T follicular helper cell (primary cell): ENCODE results near the gene SLC6A3.

ENCODE experiments used
- DNase-seq: peaks from one replicate; pipeline ENCODE4 v3.0.0-alpha.2; 2020; ENCODE audit warnings: low read depth

The SLC6A3 gene

DNA sequence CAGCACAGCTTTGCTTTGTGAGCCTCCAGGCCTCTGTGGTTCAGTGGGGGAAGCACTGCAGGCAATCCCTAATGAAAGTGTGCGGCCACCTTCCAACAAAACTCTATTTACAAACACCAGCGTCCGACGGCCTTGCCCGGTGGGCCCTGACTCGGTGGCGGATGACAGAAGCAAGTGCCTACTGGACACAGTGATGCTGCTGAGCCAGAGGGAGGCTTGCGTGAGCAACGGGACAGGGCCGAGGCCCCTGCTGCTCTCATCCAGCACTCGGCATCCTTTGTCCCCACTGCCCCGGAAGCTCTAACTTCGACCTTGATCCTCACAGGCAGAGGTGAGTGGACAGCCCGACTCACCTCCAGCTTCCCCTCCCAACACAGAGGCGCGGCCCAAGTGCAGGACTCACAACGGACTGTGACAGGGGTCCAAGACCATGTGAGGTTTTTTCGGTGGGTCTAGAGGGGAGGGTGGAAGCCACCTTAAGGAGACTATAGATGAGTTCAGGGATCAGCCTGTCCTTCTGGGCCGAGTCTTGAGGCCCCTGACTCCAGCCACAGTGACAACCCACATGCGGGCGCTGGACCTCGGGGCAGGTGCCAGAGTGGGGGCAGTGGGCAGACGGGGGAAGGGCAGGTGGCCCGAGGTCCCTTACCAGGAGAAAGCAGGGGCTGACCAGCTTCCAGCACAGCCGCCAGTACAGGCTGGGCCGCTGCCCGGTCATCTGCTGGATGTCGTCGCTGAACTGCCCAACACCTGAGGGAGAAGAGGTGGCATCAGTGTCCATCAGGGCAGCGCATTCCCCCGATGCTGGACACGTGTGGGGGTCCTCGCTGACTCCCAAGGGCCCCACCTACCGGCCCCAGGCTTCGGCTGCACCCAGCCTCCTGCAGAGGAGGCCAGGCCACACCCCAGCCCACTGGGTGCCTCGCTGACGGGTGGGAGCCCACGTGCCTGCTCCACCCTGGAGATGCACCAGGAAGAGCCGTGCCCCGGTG lies 39.4 kb downstream of the SLC6A3 start:
- no peak for DNase-seq

DNA sequence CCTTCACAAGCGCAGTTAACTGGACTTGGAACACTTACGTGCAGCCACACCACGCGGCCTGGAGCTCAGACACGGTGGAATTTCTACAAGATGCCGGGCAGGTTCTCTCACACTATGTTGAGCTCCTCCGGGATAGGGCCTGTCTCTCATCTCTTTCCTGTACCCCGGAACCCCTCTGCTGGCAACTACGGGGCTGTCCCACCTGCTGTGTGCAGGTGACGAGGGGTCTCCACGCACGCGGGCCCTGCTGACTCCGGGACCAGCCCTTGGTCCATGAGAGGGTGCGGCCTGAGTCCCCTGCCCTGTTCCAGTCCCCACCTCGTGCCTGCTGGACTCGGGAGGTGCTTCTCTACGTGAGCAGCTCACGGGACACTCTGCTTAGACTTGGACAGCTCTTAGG lies 40.1 kb downstream of the SLC6A3 start:
- no peak for DNase-seq

DNA sequence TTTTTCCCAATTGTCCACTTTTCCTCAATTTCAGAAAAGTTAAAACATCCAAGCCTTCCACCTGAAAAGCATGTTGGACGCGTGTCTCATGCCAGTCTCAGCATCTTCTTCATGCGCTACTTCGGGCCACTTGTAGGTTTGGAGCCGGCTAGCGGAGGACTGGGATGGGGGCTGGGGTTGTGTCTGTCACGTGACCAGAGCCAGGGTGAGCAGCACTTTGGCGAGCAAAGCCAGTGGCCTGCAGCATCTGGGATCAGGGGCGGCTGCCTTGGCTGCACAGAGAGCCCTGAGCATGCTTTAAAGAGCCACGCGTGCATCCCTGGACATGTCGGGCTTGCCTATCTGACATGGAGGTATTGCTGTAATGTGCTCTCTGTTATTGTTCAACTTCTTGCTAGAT lies 41.2 kb downstream of the SLC6A3 start:
- DNase-seq: no peak

DNA sequence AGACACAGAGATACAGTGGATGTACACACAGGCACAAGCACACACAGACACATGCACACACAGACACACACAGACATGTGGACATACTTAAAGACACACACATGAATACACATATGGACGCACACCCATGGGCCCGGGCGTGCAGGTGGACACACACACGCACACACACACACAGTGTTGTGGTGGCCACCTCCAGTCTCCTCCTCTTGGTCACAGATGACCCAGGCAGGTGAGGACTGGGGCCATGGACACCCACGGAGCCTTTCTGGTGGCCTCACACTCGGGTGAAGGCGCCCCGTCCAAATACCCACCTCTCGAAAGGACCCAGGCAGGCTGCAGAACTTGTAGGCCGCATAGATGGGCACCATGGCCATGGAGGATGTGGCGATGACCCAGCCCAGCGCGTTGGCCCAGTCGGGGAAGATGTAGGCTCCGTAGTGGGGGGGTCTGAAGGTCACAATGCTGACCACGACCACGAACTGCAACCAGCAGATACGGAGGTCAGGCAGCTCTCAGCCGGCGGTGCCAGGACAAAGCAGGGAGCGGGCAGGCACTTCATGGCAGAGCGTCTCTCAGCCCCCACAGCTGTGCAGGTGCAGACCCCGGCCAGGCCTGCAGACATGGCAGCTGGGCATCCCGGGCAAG lies 42.5 kb downstream of the SLC6A3 start:
- no peak for DNase-seq

DNA sequence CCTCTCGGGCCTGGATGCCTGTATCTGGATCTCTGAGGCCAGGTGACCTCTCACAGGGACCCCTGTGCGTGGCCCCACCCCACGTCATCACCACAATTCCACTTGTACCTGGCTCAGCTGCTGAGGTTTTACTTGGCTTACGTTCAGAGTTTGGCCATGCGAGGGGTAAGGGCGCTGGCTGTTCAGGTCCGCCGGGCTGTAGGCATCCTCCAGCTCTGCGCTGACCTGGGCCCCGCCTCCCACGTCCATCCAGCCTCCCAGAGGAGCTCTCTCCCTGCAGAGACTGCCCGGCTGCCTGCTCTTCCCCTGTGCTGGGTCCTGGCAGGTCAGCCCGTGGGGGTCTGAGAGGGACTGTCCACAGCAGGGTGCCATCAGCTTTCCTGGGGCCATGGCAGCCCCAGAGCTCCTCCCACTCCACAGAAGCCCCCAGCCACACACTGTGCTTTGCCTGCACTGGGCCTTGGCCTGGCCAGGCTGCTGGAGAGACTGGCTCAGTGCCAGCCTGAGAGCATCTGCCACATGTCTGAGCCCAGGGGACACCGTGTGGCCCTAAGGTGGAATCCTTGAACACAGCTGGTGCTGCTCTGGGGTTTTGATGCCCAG lies 43.6 kb downstream of the SLC6A3 start:
- no peak for DNase-seq

DNA sequence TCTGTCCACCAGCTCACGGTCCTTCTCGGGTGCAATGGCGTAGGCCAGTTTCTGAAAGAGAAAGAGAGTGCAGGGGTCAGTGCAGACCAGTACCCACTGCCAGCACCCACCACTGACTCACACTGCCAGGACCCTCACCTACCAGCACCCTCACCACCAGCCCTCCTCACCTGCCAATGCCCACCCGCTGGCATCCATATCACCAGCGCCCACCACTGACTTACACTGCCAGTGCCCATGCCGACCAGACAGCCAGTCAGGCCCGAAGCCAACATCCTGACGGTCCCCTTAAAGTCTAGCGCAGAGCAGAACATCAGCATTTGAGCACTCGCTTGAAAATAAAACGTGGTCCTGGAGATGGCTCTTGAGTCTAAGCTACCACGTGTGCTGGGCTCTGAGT lies 44.3 kb downstream of the SLC6A3 start:
- DNase-seq: no peak

DNA sequence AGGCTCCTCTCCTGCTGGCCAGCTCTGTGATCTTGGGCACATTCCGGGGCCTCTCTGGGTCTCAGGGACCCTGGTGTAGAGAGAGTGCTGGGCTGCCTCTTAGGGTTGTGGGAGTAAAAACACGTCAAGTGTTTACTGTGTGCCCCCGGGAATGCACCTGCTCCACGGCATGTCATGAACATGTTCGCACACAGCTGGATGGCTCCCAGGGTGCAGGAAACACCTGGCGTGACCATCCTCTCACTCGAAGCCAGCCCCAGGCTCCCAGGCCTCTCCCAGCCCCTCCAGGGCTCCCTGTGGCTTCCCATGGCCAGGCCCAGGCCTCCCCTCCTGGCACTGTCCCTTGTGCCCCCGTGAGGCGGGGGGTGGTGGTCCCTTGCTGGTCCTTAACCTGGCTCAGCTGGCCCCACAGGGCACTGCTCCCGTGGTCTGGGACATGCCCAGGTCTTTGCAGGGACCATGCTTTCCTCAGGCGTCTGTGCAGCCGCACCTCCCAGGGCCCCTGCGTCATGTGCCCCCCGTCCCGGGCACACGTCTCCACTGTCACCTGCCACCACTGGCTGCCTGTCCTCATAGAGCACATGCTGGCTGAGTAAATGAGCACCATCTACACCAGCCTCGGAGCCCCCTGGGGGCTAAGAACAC lies 44.9 kb downstream of the SLC6A3 start:
- DNase-seq: no peak

DNA sequence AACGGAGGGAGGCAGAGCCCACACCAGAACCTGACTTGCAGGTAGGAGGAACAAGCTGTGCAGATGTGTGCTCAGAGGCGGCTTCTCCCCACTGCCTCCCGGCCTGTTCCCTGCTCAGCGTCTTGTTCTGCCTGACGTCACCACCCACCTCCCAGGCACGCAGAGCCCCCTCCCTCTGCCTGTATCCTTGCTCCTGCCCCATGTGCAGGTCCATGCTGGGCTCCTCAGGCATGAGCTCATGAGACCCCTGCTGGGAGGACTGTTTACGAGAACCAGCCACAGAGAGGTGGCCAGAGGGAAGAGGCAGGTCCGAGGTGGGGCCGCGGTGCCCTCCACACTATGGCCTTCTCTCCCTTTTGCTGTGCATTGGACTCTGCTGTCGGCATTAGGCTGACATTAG lies 45.5 kb downstream of the SLC6A3 start:
- no peak for DNase-seq

DNA sequence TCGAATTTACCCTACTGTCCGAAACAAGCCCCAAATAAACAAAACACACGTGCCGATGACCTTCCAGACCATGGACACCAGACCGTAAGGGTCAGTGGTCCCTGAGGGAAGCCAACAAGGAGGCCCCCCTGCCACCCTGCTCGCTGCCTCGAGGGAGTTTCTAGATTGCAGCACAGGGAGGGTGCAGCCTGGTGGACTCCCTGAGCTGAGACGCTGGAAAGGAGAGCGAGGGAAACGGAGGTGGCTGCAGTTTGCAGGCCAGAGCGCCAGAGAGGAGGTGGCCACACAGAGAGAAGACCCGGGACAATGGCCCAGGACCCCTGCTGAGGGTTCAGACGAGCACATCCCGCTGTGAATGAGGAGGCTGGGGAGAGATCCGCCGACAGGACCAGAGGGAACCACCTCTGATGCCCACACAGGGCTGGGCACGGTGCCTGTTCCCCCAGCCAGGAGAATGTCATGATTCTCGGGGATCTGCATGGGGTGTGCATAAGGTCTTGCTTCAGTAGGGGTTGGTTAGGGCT lies 48.9 kb downstream of the SLC6A3 start:
- DNase-seq: no peak

DNA sequence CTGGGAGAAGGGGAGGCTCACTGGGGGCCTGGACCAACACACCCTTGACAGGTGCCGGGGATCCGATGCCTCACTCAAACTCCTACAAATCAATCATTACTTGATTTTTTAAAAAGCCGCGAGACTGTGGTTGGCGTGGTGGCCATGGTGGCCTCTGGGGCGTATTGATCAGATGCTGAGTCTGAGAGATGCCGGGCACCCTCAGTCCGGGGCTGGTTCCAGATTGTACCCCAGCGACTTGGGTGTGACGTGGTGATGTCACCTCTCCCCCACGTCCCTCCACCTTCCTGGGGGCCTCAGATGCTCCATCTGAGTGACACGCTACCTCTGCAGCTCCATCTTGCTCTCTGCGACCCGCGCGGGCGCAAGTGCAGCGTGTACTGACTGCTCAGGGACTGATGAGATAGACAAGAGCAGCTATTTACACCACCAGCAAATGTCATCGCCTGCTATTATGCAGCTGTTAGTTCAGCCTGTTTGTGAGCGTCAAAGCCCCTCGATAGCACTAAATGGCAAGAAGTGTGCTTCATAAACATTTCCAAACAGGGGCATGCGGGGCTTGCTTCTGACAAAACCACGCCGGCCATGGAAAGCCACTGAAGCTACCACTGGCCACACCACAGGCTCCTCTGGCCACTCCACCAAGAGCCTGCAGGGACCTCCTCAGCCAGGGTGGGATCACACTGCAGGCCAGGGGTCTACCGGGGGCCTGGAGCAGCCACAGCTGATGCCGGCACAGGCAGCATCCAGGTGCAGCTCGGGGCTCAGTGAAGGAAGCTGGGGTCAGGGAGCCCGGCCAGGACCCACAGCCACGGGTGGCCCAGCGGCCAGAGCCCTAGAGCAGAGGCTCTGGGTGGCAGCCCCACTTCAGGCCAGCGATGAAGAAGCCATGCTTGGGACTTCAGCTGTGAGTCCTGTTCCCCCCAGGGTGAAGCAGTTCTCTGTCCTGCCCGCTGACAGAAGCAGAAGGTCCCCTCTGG lies 50.1 kb downstream of the SLC6A3 start:
- DNase-seq: no peak

DNA sequence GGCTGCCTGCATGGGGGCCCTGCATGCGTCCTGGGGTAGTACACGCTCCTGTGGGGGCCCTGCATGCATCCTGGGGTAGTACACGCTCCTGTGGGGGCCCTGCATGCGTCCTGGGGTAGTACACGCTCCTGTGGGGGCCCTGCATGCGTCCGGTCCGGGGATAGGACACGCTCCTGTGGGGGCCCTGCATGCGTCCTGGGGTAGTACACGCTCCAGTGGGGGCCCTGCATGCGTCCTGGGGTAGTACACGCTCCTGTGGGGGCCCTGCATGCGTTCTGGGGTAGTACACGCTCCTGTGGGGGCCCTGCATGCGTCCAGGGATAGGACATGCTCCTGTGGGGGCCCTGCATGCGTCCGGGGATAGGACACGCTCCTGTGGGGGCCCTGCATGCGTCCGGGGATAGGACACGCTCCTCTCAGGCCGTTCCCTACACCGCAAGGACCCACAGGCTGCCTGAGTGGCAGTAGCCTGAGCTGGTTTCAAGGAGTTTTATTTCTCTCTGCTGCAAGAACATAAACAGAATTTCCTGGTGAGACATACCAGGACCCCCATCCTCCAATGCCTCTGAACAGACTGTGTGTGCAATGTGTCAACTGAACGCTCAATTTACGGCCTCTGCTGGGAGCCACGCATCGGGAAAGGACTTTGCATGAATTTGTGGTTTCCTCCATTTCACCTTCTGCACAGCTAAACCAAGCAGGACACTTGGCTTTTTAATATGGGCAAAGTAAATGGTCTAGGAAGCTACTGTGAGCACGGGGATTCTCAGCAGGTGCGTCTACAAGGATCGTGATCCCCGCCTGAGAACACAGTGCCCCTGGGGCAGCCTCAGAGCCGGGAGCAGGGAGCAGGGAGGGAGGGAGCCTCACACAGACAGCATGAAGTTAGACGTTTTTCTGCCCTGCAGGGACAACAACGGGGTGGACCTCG lies 51.4 kb downstream of the SLC6A3 start:
- DNase-seq: no peak

DNA sequence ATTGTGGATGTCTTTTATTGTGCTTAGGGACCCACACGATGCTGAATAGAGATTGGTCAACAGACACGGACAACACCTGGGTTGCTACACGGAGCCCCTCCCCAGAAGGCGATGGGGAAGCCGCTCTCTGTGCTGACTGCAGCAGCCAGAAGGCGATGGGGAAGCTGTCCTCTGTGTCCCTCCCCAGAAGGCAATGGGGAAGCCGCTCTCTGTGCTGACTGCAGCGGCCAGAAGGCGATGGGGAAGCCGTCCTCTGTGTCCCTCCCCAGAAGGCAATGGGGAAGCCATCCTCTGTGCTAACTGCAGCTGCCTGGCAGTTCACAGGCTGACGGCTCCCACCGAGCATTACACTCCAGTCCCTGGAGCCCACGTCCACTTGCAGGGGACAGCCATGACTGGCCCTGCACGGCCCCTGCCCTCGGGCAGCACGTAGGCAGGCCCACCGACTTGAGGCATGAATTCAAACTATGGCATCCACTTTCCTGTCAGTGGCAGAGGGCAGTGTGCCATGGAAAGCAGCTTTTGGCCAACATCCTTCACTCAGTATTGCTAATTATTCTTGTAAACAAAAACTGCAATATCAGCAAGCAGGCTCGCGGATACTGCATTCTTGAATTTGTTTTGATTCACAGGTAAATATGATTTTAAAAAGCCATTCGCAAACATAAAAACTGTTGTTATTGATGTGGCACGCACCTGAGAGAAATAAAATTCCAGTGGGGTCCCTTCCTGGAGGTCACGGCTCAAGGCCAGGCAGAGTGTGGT lies 52.3 kb downstream of the SLC6A3 start:
- DNase-seq: no peak

DNA sequence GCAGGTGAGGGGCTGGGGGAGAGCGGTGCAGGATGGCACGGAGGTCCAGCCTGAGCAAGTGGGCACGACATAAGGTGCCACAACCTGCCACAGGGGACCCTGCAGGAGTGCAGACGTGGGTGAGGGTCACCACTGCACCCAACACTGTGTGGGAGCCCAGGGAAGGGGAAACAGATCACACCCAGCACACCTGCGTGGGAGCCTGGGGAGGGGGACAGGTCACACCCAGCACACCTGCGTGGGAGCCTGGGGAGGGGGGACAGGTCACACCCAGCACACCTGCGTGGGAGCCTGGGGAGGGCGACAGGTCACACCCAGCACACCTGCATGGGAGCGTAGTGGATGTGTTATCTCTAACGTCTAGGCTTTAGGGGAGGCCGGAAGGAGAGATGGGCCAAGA lies 53.0 kb downstream of the SLC6A3 start:
- DNase-seq: no peak

DNA sequence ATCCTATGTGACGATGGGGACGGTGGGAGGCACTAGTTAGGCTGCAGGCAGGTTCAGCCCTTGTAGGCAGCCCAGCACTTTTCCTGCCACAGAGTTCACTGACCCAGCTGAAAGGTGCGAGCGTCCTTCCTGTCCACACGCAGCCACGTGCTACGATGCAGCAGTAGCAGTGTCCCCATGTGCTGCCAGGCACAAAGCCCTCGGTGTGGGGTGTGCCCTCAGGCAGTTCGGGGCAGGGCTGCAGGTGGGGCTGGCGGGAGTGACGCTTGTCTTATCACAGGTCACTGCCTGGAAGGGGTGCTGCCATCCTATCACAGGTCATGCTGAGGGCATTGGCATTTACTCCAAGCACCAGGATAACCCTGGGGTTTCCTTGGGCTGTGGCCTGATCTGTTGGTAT lies 53.5 kb downstream of the SLC6A3 start:
- DNase-seq: no peak

DNA sequence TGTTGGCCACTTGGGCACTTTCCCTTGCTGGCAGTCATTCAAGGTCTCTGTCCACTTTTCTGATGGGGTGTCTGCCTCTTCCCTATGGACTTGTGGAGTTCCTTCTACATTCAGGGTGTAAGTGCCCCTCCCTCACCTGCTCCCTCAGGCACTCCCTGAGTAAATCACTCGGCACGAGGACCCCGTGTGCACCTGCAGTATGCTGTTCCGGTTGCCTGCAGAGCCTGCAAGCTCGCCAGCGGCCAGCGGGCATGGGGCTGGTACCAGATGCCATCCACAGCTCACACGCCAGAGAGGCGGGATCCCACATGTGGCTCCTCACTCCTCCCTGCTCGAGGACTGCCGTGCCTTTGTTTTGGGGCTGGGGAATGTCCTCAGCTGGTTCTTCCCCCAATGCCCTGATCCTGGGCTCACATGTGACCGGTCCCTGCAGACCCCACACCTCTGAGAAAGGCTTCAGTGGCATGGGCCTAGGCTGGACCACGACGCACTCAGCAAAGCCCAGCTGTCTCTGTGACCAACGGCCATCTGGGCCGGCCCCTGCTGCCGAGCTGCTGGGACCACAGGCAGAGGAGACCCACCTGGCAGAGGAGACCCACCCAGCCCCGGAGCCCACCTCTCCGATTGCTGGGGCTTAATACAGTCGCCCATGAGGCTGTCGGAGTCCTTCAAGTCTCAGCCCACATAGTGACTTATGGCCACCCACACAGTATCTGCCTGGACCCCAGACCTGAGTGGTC lies 54.2 kb downstream of the SLC6A3 start:
- no peak for DNase-seq

DNA sequence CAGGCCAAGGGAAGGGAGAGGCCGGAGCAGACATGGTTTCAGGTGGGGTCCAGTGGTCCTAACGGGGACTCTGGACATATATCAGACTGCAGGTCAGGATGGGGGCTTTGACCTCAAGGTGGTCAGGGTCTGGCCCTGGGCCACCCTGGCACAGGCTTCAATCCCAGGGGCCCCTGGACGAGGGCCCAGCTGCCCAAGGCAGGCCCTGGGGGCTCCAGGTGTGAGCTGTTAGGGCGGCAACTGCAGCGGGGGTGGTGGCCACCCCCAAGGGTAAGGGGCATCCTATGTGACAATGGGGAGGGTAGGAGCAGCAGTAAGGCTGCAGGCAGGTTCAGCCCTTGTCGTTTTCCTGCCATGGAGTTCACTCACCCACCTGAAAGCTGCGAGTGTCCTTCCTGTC lies 54.9 kb downstream of the SLC6A3 start:
- no peak for DNase-seq

DNA sequence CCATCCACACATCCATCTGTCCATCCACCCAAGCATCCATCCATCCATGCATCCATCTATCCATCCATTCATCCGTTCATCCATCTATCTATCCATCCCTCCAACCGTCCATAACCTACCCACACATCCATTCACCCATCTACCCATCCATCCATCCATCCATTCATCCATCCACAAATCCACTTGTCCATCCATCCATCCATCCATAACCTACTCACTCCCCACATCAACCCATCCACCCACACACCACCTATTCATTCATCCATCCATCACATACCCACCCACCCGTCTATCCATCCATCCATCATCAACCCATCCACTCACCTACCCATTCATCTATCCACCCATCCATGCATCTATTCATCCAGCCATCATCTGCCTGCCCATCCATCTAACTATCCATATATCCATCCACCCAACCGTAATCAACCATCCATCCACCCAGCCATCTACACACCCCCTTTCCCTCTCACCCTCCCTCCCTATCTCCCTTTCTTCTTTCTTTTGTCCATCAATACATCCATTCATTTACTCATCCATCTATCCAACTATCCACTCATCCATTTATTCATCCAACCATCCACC lies 56.8 kb downstream of the SLC6A3 start:
- no peak for DNase-seq

DNA sequence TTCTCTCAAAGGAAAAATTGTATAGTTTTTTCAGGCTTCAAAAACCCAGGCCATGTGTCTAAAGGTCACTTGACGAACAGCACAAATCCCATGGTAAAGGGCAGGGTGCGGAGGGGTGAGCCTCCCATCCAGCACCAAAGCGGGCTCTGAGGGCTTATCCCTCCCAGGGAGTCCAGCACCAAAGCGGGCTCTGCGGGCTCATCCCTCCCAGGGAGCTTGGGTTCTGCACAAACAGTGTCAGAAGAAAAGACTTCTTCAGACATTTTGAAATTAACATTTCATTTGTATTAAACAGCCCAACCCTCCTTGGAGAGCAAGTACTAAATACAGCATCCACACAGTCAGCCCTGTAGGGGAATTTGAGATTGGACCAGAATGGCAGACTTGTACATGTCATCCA lies 57.4 kb downstream of the SLC6A3 start:
- no peak for DNase-seq
